ENCODE results near the gene APOBR. TPM values are rescaled to one million over a fixed set of nuclear protein-coding genes. Genes with fewer than 3 reads are reported as not detected.
A peak's percentile ranks its signal among the peaks of the same experiment; 100 is the strongest.
"Not testable (repeated sequence)": the region's sequence is repeated elsewhere in the genome, so short reads cannot be mapped to it uniquely, and the experiment has no call there.

The APOBR gene
- polyA plus RNA-seq, 3 donors: 0.68 to 0.91 (median 0.87) TPM

GRCh38 chr16:28498666-28499381 lies 4.4 kb downstream of the APOBR start:
- no peak for DNase-seq

DNA sequence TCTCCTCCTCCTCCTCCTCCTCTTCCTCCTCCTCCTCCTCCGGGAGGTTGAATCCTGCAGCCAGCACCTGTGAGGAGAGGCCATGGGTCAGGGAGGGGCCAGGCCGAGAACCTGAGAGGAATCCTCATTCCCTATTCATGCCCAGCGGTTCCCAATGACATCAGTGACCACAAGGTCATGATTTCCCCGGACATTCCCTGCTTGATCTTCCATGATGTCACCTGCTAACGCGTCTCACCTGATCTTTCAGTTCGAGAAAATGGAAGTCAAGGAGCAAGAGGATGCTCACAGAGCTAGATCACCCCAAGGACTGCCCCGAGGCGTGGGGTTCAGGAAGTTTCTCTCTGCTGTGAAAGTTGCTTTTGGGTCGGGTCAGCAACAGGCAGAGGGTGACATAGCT lies 5.4 kb downstream of the APOBR start:
- DNase-seq: no peak

GRCh38 chr16:28500476-28501180 lies 6.2 kb downstream of the APOBR start:
- not testable (repeated sequence) for DNase-seq

- DNase-seq: no peak
Measured at GRCh38 chr16:28501258-28502232, 7.1 kb downstream of the APOBR start.

DNA sequence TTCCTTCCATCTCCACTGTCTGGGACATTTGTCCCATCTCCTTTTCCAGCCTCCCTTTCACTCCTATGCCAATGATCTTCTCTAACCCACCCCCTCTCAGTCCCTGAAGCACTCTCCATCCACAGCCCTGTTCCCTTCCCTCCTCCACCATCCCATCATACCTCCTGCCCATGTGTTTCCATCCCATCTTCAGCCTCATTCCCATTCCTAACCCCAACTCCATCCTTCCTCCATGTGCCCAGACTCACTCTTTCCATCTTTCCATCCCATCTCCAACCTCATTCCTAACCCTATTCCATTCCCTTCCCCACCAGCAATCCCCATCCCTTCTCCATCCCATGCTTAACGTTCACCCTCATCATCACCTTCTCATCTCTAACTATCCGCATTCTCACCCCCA lies 7.8 kb downstream of the APOBR start:
- no peak for DNase-seq

GRCh38 chr16:28503470-28504259 lies 9.2 kb downstream of the APOBR start:
- DNase-seq: no peak

GRCh38 chr16:28504707-28505404 lies 10.4 kb downstream of the APOBR start:
- peak; percentile 16 for DNase-seq

- no peak for DNase-seq
Measured at GRCh38 chr16:28505489-28506137, 11.2 kb downstream of the APOBR start.

- DNase-seq: no peak
Measured at GRCh38 chr16:28511031-28511430, 16.6 kb downstream of the APOBR start.

DNA sequence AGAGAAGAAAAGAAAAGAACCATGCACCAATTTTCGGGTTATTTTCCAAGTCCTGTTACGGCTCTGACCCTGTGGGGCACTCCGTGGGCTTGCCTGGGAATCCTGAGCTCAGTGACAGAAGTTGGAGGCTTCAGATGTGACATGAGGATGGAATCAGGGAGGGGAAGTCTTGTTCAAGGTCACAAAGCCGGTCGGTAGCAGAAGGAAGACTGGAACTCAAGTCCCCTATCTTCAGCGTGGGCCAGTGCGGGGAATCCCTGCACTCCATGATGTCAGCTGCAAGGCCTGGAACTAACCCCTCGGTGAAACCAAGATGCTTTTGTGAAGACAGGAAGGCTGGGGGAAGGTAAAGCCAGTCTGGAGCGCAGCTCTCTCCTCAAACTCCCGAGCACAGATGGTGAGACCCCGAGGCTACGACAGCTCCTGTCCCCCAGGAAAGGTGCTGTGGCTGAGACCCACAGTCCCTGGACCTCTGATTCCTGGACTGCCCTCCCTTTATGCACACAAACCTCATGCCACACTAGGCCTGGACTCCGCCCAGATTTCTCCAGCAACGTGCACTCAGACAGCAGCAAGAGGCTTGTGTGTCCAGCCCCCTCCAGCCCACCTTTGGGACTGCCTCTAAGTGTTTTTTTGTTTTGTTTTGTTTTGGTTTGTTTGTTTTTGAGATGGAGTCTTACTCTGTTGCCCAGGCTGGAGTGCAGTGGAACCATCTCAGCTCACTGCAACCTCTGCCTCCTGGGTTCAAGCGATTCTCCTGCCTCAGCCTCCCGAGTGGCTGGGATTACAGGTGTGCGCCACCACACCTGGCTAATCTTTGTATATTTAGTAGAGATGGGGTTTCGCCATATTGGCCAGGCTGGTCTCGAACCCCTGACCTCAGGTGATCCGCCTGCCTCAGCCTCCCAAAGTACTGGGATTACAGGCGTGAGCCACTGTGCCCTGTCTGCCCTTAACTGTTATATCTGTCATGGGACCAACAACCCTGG lies 17.7 kb downstream of the APOBR start:
- no peak for DNase-seq

- DNase-seq: no peak
Measured at GRCh38 chr16:28513484-28514181, 19.2 kb downstream of the APOBR start.

DNA sequence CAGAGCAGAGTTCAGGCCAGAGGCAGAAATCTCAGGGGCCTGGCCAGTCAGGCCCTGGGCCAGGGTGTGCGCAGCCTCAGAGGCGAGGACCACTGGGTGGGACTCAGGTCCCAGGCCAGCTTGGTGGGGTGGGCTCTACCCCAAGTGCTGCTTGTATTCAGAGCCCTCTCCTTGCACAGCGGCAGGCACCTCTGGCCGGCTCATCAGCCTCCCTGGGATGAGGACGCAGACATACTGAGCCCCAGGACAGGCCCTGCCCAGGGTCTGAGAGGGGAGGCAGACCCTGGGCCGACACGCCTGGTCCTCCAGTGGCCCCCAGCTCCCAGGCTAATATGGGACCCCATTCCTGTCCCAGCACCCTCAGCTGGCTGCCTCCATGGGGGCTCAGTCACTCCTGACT lies 19.8 kb downstream of the APOBR start:
- no peak for DNase-seq

DNA sequence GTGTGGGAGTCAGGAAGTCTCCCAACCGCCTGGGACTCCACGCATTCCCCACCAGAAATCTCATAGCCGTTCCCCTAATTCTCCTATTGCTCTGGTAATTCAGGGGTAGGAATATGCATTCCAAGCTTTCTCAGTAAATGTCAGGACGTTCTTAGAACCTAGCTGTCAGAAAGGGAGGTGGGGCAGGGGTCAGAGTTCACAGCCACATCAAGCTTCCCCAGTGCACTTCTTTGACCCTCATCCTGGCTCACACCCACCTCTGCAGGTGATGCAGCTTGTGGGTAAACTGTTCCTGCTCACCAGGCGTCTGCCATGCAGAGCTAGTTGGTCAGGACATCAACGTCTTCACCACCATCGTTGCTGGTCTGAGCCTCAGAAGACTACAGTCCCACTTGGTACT lies 26.2 kb downstream of the APOBR start:
- no peak for DNase-seq

- no peak for DNase-seq
Measured at GRCh38 chr16:28521436-28521835, 27.0 kb downstream of the APOBR start.

- DNase-seq: no peak
Measured at GRCh38 chr16:28522792-28523191, 28.3 kb downstream of the APOBR start.

DNA sequence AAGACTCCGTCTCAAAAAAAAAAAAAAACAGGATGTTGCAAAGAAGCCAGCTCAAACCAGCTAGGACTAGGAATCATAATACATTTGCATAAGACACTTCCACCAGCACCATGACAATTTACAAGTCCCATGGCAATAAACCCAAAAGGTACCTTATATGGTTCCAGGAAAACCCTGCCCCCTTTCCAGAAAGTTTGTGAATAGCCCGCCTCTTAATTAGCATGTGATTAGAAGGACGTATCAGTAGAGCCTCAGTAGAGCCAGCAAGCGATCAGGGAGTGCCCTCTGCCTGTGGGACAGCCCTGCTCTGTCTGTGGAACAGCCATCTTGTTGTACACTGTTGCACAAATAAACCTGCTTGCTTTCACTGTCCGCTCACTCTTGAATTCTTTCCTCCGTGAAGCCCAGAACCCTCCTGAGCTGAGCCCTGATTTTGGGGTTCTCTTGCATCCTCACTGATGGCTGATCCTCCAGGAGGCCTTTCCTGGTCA lies 30.3 kb downstream of the APOBR start:
- DNase-seq: no peak

GRCh38 chr16:28526201-28527099 lies 32.0 kb downstream of the APOBR start:
- no peak for DNase-seq

Measured in renal pelvis (tissue), 4 donors.